ENCODE data around the gene FFAR2.
A peak's percentile ranks its signal among the peaks of the same experiment; 100 is the strongest.

Gene FFAR2

GRCh38 chr19:35476149-35476548, 28.1 kb downstream of the FFAR2 start:
- Histone ChIP-seq H3K4me3 (replicated peaks; ENCODE audit: low read depth, low read length) (no peak overlapping the region), H3K36me3 (ENCODE audit: control insufficient read depth, insufficient read depth, low read length) (no peaks in the 10 kb centered on the region), H3K27me3 (replicated peaks; ENCODE audit: control insufficient read depth, insufficient read depth, low read length) (no peaks in the 10 kb centered on the region)
- DNase-seq (ENCODE audit: extremely low read depth, insufficient read length), result no peak
- TF ChIP-seq CTCF (IDR thresholded peaks at IDR 0.05; ENCODE audit: insufficient read depth, low read length, poor library complexity, severe bottlenecking), result peak; percentile 36

GRCh38 chr19:35478794-35479677, 31.0 kb downstream of the FFAR2 start:
- Histone ChIP-seq H3K4me3 (replicated peaks; ENCODE audit: low read depth, low read length) (no peak overlapping the region), H3K27me3 (replicated peaks; ENCODE audit: control insufficient read depth, insufficient read depth, low read length) (no peaks in the 10 kb centered on the region), H3K36me3 (ENCODE audit: control insufficient read depth, insufficient read depth, low read length) (no peaks in the 10 kb centered on the region)
- no peak for DNase-seq (ENCODE audit: extremely low read depth, insufficient read length)
- no peak for TF ChIP-seq CTCF (IDR thresholded peaks at IDR 0.05; ENCODE audit: insufficient read depth, low read length, poor library complexity, severe bottlenecking)

- no peak for DNase-seq (ENCODE audit: extremely low read depth, insufficient read length)
- no peak overlapping the region for H3K4me3 ChIP-seq (replicated peaks; ENCODE audit: low read depth, low read length)
- H3K36me3 ChIP-seq (ENCODE audit: control insufficient read depth, insufficient read depth, low read length), result no peaks in the 10 kb centered on the region
- no peaks in the 10 kb centered on the region for H3K27me3 ChIP-seq (replicated peaks; ENCODE audit: control insufficient read depth, insufficient read depth, low read length)
- no peak for TF ChIP-seq CTCF (IDR thresholded peaks at IDR 0.05; ENCODE audit: insufficient read depth, low read length, poor library complexity, severe bottlenecking)
These were observed 35.0 kb downstream of the FFAR2 start for GRCh38 chr19:35483089-35483488.

- H3K4me3 ChIP-seq (replicated peaks; ENCODE audit: low read depth, low read length), result no peak overlapping the region
- TF ChIP-seq CTCF (IDR thresholded peaks at IDR 0.05; ENCODE audit: insufficient read depth, low read length, poor library complexity, severe bottlenecking), result no peak
- peak; percentile 69 for DNase-seq (ENCODE audit: extremely low read depth, insufficient read length)
- H3K36me3 ChIP-seq (ENCODE audit: control insufficient read depth, insufficient read depth, low read length), result no peaks in the 10 kb centered on the region
- H3K27me3 ChIP-seq (replicated peaks; ENCODE audit: control insufficient read depth, insufficient read depth, low read length), result no peaks in the 10 kb centered on the region
These were observed 36.4 kb downstream of the FFAR2 start for GRCh38 chr19:35484252-35485036.

GRCh38 chr19:35486268-35486708, 38.2 kb downstream of the FFAR2 start:
- no peaks in the 10 kb centered on the region; the same call in none of the 2 replicates for H3K27me3 ChIP-seq (replicated peaks; ENCODE audit: control insufficient read depth, insufficient read depth, low read length)
- no peak for TF ChIP-seq CTCF (IDR thresholded peaks at IDR 0.05; ENCODE audit: insufficient read depth, low read length, poor library complexity, severe bottlenecking)
- no peak overlapping the region for H3K4me3 ChIP-seq (replicated peaks; ENCODE audit: low read depth, low read length)
- H3K36me3 ChIP-seq (ENCODE audit: control insufficient read depth, insufficient read depth, low read length), result no peaks in the 10 kb centered on the region
- no peak for DNase-seq (ENCODE audit: extremely low read depth, insufficient read length)

Measured in GM06990 (cell line).